Measurements from ENCODE around the gene LYPD8.

The LYPD8 gene

GRCh38 chr1:248697907-248698306 lies 57.7 kb downstream of the LYPD8 start:
- no peak for DNase-seq (ENCODE audit: low read depth)

GRCh38 chr1:248696774-248697173 lies 58.8 kb downstream of the LYPD8 start:
- no peak for DNase-seq (ENCODE audit: low read depth)

- DNase-seq (ENCODE audit: low read depth), result peak; percentile 22
Measured at GRCh38 chr1:248696261-248696660, 59.3 kb downstream of the LYPD8 start.

GRCh38 chr1:248695451-248696132 lies 60.0 kb downstream of the LYPD8 start:
- DNase-seq (ENCODE audit: low read depth), result peak; percentile 9

- DNase-seq (ENCODE audit: low read depth), result no peak
Measured at GRCh38 chr1:248691567-248692155, 63.9 kb downstream of the LYPD8 start.

All from ELR (cell line).